HG03159 (cell line): ENCODE measurements around the gene EEF2KMT.
"Not testable (repeated sequence)": the region's sequence is repeated elsewhere in the genome, so short reads cannot be mapped to it uniquely, and the experiment has no call there.

Experiments
- ATAC-seq: cut with Tn5 transposase; IDR thresholded peaks from one replicate; pipeline ENCODE4 v1.9.1; 2021; ENCODE audit warnings: mild to moderate bottlenecking, moderate library complexity; ENCODE audit not compliant: unreplicated experiment

EEF2KMT gene

DNA sequence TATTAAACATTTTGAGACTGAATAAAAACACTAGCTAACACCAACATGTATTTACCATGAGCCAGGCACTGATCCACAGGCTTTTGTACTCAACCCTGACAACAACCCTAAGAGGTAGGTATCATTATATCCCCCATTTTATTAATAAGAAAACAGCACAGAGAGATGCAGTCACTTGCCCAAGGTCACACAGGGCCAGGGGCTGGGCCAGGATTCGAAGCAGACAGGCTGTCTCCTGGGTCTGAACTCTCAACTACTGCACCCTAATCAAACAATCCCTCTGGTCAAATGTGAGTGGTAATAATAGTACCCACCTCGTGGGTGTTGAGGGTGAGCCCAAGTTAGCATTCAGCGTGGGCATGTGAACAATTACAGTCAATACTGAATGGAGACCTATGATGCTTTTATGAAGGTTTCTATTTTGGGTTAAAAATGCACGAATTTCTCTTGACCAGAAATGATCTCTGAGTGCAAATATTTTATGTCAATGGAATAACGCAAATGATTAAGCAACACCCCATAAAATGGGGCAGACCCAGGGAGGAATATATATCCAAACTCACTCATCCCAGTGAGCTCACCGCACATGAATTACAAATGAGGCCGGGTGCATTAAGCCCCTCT lies 1.0 kb downstream of the EEF2KMT start:
- not testable (repeated sequence) for ATAC-seq

DNA sequence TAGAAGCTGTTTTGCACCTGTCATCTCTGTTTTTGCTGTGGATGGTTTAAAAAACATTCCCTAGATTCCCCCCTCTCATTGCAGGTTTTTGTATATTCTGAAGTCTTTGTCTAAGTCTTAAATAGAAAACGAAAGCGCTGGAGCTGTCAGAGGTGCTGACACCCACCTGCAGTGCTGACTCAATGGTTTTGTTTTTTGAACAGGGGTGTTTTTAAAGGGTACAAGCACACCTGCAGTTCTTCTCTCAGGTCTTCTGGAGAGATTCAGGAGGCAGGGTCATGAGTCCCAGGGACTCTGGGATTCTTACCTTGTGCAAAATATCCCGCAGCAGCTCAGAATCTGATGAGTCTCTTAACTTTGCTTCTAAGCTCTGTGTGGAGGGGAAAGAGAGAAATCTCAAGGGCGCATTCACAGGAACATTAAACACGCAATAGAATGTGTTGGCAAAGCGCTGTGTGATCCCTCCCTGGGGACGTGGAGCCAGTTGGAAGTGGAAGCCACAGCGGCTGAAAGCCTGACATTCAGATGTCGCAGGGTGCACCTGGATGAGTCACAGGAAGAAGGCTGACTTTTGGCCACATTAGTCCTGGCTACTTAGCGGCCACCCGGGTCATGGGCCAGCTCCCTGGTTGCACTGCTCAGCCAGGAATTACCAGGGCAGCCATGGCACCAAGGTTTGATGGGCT lies 2.3 kb downstream of the EEF2KMT start:
- ATAC-seq: not testable (repeated sequence)

DNA sequence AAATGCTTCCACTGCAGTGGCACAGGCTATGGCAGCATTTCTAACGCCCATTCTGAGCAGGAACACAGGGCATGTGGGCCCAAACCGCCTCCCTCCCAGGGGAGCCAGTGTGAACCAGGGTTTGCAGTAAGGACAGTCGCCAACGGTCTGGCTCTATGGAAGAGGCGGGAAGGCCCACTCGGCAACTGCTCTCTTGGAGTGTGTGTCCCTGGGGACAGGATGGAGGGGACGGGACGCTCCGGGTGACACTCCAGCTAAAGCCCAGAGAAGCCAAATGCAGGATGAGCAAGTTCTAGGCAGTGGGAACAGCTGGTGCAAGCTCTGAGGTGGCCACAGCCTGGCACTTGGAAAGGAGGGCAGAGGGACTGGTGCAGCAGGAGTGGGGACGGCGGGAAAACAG lies 3.8 kb downstream of the EEF2KMT start:
- ATAC-seq: not testable (repeated sequence)

- not testable (repeated sequence) for ATAC-seq
These were observed 4.5 kb downstream of the EEF2KMT start for GRCh38 chr16:5093081-5093480.

GRCh38 chr16:5090592-5090991 lies 7.0 kb downstream of the EEF2KMT start:
- ATAC-seq: not testable (repeated sequence)

DNA sequence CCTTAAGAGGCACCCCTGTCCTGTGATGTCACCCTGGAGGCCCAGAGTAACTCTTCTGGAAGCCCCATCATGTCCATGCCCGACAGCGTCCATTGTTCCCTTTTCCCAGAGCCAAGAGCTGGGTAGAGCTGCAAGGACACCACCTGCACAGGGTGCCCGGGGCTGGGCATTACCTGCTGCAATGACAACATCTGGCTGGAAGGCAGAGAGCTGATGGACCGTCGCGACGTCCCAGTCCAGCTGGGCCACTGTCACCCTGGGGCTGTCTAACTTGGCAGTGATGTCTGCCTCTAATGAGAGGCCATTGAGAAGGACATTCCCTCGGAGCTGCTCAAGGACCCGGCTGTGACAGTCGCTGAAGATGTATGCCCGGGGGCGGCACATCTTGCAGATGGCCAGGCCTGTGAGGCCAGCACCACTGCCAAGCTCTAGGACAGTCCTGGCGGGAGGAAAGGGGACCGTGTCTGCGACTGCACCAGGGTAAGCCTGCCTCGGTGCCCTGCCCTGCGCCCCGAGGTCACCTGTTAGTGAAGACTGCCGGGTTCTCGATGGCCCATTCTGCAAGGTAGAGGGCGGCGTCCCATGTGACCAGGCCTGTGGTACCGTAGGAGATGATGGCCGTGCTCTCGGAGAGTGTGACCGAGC lies 7.6 kb downstream of the EEF2KMT start:
- not testable (repeated sequence) for ATAC-seq

GRCh38 chr16:5088936-5089335 lies 8.7 kb downstream of the EEF2KMT start:
- not testable (repeated sequence) for ATAC-seq

- ATAC-seq: not testable (repeated sequence)
These were observed 9.4 kb downstream of the EEF2KMT start for GRCh38 chr16:5088086-5088790.

DNA sequence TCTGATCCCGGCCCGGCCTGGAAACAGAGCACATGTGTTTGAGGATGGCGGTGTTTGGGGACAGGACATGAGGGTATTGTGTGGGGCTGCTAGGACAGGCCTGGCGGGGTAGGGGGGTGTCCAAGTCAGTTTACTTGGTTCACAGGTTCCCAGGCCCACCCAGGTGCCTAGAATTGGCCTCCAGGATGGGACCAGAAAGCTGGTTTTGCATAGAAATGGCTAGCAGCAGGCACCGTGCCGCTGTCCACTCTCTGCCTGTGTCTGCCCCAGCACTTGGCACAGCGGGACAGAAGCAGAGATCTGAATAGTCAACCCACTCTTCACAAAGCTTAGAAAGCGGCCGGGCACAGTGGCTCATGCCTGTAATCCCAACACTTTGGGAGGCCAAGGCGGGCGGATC lies 11.9 kb downstream of the EEF2KMT start:
- ATAC-seq: not testable (repeated sequence)

DNA sequence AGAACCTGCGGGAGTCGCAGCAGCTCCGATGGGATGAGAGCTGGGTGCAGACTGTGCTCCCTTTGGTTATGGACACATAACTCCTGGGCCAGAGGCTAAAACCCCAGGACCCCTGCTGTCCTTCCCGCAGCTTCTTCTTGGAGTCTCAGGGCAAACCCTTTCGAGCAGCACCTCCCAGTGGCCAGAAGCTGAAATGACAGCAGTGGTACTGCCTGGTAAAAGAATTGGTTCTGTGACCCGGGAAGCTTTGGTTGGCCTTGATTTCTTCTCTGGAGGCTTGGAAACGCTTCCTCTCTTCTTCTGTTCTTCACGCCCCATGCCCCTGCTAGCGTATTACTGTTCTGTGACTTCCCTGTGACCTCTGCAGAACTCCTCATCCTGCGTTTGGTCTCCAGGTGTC lies 12.8 kb downstream of the EEF2KMT start:
- ATAC-seq: not testable (repeated sequence)

GRCh38 chr16:5084099-5084731 lies 13.4 kb downstream of the EEF2KMT start:
- ATAC-seq: not testable (repeated sequence)

GRCh38 chr16:5083646-5084045 lies 13.9 kb downstream of the EEF2KMT start:
- not testable (repeated sequence) for ATAC-seq

DNA sequence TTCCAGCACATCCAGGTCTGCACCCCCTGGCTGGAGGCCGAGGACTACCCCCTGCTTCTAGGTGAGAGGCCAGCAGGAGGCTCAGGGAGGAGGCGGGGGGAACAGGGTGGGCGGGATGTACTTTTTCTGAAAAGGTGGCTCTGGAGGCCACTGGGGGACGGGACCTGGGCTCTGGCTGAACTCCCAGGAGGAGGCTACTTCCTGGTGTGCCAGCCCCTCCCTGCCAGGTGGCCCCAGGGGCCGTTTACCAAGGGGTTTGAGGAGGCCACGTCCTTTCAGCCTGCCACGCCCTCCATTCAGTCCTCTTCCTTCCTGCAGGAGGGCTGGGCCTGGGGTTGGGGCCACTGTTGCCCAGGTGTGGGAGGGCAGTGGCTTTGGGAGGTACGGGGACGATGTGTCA lies 16.6 kb downstream of the EEF2KMT start:
- not testable (repeated sequence) for ATAC-seq

- ATAC-seq: not testable (repeated sequence)
These were observed 17.1 kb downstream of the EEF2KMT start for GRCh38 chr16:5080461-5080860.

GRCh38 chr16:5078626-5079025 lies 19.0 kb downstream of the EEF2KMT start:
- ATAC-seq: no peak

GRCh38 chr16:5077304-5077703 lies 20.3 kb downstream of the EEF2KMT start:
- no peak for ATAC-seq

DNA sequence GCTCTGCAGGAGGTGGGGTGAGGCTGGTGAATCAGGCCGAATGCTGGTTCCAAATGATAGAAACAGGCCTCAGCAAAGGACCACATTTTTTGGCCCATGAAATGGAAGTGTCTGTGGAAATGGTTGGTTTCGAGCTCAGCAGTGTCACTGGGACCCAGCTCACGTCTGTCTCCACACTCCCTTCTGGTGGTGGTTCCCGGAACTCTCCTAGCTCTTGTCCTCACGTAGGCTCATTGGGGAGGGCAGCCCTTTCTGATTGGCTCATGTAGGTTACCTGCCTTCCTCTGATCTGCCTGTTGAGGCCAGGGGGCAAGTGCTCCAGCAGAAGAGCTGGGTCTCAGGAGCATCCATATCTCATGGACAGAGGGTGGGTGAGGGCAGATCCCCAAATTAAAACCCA lies 22.0 kb downstream of the EEF2KMT start:
- no peak for ATAC-seq

DNA sequence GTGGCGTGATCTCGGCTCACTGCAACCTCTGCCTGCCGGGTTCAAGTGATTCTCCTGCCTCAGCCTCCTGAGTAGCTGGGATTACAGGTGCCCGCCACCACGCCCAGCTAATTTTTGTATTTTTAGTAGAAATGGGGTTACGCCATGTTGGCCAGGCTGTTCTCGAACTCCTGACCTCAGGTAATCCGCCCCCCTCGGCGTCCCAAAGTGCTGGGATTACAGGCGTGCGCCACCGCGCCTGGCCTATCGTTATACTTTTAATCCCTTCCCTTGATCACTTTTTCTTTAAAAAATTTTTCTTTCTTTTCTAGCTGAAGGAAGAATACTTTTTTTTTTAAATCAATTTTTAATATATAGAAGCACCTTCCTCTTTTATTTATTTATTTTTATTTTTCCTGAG lies 23.8 kb downstream of the EEF2KMT start:
- not testable (repeated sequence) for ATAC-seq

DNA sequence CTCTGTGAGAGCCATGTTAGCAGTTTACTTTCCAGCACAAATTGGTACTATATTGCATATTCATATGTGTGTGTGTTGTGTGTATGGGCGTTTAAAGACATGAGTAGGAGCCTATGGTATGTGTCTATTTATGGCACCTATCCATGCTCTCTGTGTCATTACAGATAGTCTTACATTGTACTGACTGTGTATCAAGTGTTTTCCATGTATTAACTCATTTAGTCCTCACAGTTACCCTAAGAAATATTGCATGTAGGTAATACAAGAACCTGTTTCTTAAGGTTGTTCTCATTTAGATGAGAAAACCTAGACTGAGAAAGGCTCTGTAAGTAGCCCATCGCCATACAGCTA lies 24.3 kb downstream of the EEF2KMT start:
- no peak for ATAC-seq

GRCh38 chr16:5072334-5073278 lies 25.0 kb downstream of the EEF2KMT start:
- ATAC-seq: no peak
